HL-60 (cell line): ENCODE results near the gene CCT8.

Source experiments
- DNase-seq, 2 experiments: peaks; one replicate each; pipeline ENCODE4 v3.0.0-alpha.2; 2010 to 2020; ENCODE audit warnings: low read depth in 1 of 2, low spot score in 1 of 2
- H3K27ac ChIP-seq: fragments of 250-450 bp; sonication (Bioruptor Pico); replicated peaks from 2 replicates; pipeline ENCODE4 v1.5.1; 2020; ENCODE audit warnings: mild to moderate bottlenecking, moderate library complexity
- H3K27me3 ChIP-seq: fragments of 250-450 bp; sonication (Bioruptor Pico); 2 replicates; pipeline ENCODE4 v1.5.1; 2021; ENCODE audit warnings: mild to moderate bottlenecking, moderate library complexity; ENCODE audit not compliant: insufficient read depth, poor library complexity, severe bottlenecking
- H3K4me3 ChIP-seq: replicated peaks from 2 replicates; pipeline ENCODE4 v1.5.1; 2011; ENCODE audit warnings: mild to moderate bottlenecking, control low read depth, low read length; ENCODE audit not compliant: insufficient read depth
- CTCF ChIP-seq: IDR thresholded peaks from one replicate; pipeline ENCODE4 v1.5.1; 2011; ENCODE audit warnings: low read length, control low read depth, inconsistent platforms; ENCODE audit not compliant: insufficient read depth
- GABPA ChIP-seq: IDR thresholded peaks from 2 replicates; pipeline ENCODE4 v1.6.1; 2012; ENCODE audit warnings: low read depth
- POLR2AphosphoS5 ChIP-seq: IDR thresholded peaks from 2 replicates; pipeline ENCODE4 v1.6.1; 2012; ENCODE audit warnings: low read depth
- REST ChIP-seq: IDR thresholded peaks from 2 replicates; pipeline ENCODE4 v1.6.1; 2012; ENCODE audit warnings: low read depth; ENCODE audit not compliant: insufficient replicate concordance
- SPI1 ChIP-seq: IDR thresholded peaks from 2 replicates; pipeline ENCODE4 v1.6.1; 2012; ENCODE audit warnings: low read depth, mild to moderate bottlenecking, borderline replicate concordance

CCT8 gene

GRCh38 chr21:29029524-29029923 is 43.9 kb downstream of the CCT8 start:
- Histone ChIP-seq H3K27me3 (no peaks in the 10 kb centered on the region), H3K4me3 (no peak overlapping the region), H3K27ac (no peak overlapping the region)
- no peak for TF ChIP-seq CTCF
- no peak for DNase-seq

- TF ChIP-seq SPI1 (no peak), GABPA (no peak), REST (no peak), POLR2AphosphoS5 (no peak), CTCF (no peak)
- no peak for DNase-seq
- Histone ChIP-seq H3K4me3 (peak overlapping the region; percentile 61), H3K27ac (peak overlapping the region; percentile 98), H3K27me3 (no peaks in the 10 kb centered on the region)
Observed at GRCh38 chr21:29025328-29025713, 48.1 kb downstream of the CCT8 start.

- DNase-seq = peak; percentile 97
- Histone ChIP-seq H3K27me3 (no peaks in the 10 kb centered on the region), H3K4me3 (peak within 1 kb of the TSS; percentile 61), H3K27ac (peak within 1 kb of the TSS; percentile 98)
- peak; percentile 75; the same call in 1 of the 2 replicates for TF ChIP-seq POLR2AphosphoS5
- TF ChIP-seq CTCF = no peak
- peak; percentile 85 for TF ChIP-seq GABPA
- TF ChIP-seq SPI1 = peak; percentile 79
- no peak for TF ChIP-seq REST
Observed at GRCh38 chr21:29024474-29025327, 48.7 kb downstream of the CCT8 start, which contains the start of gene USP16. Gene USP16 (plus strand): TSS chr21:29024668. CDS start chr21:29027914, 3,246 bp downstream.

- no peak for DNase-seq
- TF ChIP-seq SPI1 (no peak), GABPA (no peak), REST (no peak), POLR2AphosphoS5 (no peak), CTCF (no peak)
Observed at GRCh38 chr21:29022166-29022565, 51.3 kb downstream of the CCT8 start.

More at GRCh38 chr21:29022166-29022565, 51.3 kb downstream of the CCT8 start:
- H3K4me3 ChIP-seq = no peak overlapping the region
- no peak overlapping the region for H3K27ac ChIP-seq
- H3K27me3 ChIP-seq = no peaks in the 10 kb centered on the region
